Activated CD8-positive, alpha-beta memory T cell treated with anti-CD3 and anti-CD28 coated beads, Interleukin-2, amount 50 U/mL, for 24 hours (primary cell): ENCODE results near the gene SCO2.
"Not testable (repeated sequence)": the region's sequence is repeated elsewhere in the genome, so short reads cannot be mapped to it uniquely, and the experiment has no call there.

Experiments used
- DNase-seq: peaks from one replicate; pipeline ENCODE4 v3.0.0-alpha.2; 2020; ENCODE audit errors: extremely low read depth

SCO2 gene

DNA sequence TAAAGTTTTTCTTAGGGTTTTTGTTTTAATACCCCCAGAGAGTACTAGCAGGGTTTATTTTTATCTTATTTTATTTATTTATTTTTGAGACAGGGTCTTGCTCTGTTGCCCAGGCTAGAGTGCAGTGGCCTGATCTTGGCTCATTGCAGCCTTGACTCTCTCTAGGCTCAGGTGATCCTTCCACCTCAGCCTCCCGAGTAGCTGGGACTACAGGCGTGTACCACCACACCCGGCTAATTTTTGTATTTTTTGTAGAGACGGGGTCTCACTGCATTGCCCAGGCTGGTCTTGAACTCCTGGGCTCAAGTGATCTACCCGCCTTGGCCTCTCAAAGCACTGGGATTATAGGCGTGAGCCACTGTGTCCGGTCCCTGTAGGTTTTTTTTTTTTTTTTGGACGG, 5.2 kb downstream of the SCO2 start:
- DNase-seq: not testable (repeated sequence)

DNA sequence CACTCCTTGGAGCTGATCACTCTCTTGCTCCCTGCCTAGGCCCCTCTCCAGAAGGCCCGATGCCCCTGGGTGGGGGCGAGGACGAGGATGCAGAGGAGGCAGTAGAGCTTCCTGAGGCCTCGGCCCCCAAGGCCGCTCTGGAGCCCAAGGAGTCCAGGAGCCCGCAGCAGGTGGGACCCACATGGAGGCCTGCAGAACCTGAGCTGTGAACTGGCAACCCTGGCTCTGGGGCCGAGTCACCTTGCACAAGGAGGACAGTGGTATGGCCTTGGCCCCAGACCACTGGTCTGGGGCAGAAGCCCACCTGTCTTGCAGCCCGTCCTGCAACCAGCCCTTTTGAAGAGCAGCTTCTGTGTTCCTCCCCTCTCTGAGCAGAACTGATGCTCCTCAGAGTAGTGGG, 6.2 kb downstream of the SCO2 start:
- DNase-seq: no peak

DNA sequence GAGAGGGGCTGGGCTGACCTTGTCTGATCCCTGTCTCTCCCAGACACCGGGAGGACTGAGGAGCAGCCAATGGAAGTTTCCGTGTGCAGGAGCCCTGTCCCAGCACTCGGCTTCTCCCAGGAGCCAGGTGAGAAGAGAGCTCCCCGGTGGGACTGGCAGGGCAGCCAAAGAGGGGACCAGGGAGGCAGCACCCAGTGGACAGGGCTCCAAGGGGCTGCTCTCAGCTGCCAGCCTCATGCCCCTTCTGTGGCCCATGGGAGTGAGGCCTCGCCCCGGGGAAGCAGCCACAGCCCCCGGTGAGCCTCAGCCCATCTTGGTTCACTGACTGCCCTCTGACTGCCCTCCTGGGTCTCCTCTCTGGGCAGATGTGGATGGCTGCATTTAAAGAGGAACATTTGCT, 6.8 kb downstream of the SCO2 start:
- DNase-seq: no peak

DNA sequence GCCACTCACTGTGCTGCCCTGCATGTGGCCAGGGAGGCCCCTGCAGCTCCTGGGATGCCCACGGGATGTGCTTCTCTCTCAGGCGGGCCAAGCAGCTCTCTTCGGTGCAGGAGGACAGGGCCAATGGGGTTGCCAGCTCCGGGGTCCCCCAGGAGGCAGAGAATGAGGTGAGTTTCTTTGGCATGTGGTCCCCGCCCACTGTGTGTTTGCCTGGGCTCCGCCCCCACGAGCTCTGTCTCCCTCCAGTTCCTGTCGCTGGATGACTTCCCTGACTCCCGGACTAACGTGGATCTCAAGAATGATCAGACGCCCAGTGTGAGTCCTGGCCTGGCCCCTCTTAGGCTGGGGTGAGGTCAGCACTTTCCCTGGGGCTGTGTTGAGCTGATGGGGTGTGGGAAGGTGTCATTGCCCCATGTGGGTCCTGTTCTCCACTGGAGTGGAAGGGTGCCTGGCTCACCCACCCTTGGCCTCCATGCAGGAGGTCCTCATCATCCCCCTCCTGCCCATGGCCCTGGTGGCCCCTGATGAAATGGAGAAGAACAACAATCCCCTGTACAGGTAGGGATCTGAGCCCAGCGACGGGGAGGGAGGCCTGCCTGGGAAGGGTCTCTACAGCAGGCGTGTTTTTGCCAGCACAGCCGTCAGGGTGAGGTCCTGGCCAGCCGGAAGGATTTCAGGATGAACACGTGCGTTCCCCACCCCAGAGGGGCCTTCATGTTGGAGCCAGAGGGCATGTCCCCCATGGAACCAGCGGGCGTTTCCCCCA, 7.7 kb downstream of the SCO2 start:
- no peak for DNase-seq

DNA sequence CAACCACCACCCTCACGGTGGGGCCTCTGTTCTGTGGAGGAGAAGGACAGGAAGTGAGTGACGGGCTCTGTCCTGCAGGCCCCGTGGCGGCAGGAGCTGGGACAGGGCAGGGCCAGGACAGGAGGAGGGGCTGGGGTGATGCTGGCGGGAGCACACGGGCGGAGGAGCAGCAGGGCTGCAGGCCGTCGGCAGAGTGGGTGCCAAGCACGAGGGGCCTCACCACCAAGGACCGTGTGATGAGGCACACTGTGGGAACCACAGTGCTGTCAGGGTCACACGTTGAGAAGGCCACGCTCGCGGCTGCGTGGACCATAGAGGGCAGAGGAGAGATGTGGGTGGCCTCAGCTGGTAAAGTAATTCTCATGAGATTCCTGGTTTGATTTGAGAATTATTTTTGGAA, 8.5 kb downstream of the SCO2 start:
- no peak for DNase-seq

DNA sequence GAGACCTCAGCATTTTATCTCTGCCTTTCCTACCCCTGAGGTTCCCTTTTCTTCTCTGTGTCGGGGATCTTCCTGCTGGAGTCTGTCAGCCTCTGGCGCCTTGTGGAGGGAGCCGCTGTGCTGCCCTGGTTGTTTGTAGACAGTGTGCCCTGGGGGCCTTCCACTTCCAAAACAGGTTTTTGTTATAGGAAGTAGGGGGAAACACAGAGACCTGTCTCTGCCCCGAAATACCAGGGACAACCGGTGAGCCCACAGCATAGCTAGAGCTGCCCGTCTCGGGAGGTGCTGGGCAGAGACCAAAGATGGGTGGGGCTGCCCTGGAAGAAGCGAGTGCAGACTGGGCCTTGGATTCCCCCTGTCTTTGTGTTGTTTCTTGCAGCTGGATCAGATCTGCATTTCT, 9.3 kb downstream of the SCO2 start:
- no peak for DNase-seq

DNA sequence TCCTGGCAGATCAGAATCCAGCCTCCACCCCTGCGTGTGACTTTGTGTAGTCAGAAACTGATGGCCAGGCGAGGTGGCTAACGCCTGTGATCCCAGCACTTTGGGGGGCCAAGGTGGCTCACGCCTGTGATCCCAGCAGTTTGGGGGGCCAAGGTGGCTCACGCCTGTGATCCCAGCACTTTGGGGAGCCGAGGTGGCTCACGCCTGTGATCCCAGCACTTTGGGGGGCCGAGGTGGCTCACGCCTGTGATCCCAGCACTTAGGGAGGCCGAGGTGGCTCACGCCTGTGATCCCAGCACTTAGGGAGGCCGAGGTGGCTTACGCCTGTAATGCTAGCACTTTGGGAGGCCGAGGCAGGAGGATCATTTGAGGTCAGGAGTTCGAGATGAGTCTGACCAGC, 12.2 kb downstream of the SCO2 start:
- DNase-seq: no peak

DNA sequence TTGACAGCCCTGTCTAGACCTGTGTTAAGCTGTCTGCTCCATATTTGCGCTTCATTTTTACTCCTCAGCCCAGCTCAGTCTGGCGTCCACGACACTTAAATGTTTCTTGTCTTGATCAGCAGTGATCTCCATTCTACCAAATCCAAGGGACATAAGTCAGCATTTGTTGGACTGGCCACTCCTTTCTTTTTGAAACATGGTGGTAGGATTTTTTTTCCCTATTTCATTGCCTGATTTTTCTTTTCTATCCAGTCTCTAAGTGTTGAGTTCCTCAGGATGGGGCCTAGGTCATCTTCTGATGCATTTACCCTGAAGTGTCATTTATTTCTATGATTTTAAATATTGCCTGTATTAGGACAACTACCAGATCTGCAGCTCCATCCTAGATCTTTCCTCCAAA, 16.5 kb downstream of the SCO2 start:
- no peak for DNase-seq

DNA sequence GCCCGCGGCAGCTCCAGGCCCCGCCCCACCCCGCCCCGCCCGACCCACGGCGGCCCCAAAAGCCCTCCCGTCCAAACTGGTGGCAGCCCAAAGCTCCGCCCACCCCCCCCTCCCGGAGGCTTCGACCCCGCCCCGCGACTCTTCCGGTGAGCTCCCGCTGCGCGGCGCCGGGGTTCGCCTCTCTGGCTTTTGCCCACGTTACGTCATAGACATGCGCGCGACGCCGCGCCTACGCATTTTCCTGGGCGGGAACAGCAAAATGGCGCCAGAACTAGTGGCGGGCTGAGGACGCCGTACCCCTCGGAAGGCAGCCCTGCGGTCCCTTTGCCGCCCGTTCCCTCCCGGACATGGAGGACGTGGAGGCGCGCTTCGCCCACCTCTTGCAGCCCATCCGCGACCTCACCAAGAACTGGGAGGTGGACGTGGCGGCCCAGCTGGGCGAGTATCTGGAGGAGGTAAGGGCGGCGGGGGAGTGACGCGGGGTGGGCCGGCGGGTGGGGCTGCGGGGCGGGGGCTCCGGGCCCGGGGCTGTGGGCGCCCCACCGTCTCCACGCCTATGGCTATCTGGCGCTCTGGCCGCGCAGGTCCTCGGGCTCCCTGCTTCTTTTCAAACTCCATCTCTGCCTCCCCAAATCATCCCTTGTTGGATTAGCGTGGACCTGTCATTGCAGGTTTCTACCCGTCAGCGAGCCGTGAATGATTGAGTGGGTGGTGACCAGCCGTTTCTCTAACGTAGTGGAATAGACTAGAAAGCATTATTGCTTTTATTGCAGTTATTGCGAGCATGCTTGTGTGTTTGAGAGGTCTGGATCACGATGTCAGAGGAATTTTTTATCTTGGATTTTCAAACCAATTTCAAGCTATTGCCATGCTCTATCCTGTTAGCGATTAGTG, 17.2 kb downstream of the SCO2 start, which contains the start of gene NCAPH2:
Gene NCAPH2, plus strand, starts transcription at position 234 of the 894 bp plus-strand sequence. Its CDS starts 114 bp downstream, at position 348.
- DNase-seq: peak; percentile 92

DNA sequence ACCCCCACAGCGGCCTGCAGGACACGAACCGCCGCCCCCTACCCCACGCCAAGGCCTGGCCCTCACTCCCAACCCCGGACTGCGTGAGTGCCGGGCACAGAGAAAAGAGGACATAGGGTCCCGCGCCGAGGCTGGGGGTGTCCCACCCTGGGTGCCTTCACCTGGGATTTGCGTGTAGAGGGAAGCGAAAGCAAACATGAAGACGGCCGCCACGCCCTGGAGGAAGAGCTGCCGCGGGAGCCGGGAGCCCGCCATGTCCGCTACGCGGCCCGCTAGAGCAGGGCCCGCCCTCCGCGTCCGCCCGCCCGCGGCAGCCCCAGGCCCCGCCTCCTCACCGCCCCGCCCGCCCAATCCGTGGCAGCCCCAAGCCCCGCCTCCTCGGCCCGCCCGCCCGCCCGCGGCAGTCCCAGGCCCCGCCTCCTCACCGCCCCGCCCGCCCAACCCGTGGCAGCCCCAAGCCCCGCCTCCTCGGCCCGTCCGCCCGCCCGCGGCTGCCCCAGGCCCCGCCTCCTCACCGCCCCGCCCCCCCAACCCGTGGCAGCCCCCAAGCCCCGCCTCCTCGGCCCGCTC, 17.9 kb downstream of the SCO2 start, which contains the start of gene LMF2:
Gene LMF2, minus strand, starts transcription at position 282 of the 570 bp plus-strand sequence. Its CDS starts 27 bp downstream, at position 255.
- DNase-seq: peak; percentile 68

DNA sequence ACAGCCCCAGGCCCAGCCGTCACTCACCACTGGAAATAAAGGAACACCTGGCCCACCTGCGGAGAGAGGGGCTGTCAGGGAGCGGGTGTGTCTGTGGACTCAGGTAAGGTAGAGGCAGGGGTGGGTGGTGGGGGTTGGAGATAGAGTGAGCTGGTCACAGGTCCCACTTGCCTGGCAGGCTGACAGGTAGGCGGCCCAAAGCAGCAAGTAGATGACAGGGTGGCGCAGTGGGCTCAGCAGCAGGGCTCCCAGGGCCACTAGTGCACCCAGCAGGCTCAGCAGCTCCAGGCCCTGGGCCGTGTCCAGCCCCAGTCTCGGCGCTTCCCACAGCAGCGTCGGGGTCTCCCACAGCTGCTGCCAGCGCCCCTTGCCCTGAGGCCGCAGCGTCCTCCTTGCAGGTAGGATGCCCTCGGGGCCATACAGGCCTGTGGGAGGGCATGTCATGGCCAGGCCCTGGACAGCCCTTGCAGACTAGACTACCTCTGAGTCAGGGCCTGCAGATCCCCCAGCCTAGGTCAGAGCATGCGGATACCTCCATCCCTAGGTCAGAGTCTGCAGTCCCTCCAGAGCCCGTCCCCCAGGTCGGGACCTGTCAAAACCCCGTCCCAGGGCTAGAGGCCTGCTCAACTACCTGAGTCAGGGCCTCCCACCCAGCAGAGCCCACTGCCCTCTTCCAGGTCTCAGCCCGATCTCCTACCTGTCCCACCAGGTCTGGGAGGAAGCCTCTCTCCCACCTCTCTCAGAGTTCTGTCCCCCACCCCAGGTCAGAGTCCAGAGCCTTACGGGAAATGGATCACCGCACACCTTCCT, 18.6 kb downstream of the SCO2 start:
- DNase-seq: no peak

DNA sequence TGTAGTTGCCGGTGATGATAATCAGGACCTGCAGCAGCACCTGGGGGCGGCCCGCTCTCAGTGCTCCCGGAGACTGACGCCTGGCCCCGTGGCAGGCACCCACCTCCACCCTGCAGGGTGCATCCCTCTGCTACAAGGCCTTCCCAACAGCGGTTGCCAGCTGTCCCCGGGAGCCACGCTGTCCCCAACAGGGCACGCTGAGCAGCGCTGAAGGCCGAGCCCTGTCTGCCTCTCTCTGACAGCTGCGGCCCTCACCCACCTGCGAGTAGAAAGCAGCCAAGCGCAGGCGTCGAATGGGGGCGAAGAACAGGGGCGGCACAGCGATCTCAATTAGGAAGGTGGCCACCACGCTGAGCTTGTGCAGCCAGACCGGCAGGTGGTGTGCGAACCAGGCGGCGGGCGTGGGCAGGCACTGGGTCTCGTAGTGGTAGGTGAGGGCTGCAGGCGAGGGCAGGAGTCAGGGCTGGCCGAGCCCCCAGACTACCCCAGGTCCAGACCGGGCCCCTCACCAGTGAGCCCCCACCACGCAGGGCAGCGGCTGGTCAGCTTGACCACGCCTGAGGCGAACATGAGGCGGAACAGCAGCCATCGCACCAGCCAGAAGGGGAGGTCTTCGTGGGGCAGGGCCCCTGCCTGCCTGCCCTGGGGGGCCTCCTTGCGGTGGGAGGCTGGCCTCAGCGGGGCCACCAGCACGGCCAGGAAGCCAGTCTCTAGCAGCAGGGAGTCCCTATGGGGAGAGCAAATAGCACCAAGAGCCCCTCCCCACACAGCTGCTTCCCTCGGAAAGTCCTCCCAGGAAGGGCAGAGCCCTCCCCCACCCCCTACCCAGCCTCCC, 19.4 kb downstream of the SCO2 start:
- DNase-seq: no peak

DNA sequence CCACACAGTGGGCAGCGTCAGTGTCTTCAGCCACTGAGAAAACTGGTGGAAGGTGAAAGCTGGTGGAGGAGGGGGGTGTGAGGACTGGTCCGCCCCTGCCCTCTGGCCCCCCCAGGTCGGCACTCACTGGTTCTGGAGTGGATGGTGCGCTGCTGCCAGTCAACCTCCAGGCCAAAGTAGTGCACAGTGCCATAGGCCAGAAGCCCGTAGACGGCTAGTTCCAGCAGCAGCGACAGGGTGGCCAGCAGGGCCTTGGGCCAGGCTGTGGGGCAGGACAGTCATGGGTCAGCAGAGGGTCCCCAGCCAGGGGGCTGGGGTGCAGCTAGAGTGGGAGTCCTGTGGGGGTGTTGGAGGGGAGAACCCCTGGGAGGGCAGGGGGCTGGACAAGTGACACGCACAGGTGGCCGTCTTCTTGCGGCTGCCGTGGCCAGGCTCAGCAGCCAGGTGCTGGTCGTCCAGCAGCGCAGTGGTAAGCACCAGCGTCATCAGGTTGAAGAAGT, 20.1 kb downstream of the SCO2 start:
- DNase-seq: no peak

DNA sequence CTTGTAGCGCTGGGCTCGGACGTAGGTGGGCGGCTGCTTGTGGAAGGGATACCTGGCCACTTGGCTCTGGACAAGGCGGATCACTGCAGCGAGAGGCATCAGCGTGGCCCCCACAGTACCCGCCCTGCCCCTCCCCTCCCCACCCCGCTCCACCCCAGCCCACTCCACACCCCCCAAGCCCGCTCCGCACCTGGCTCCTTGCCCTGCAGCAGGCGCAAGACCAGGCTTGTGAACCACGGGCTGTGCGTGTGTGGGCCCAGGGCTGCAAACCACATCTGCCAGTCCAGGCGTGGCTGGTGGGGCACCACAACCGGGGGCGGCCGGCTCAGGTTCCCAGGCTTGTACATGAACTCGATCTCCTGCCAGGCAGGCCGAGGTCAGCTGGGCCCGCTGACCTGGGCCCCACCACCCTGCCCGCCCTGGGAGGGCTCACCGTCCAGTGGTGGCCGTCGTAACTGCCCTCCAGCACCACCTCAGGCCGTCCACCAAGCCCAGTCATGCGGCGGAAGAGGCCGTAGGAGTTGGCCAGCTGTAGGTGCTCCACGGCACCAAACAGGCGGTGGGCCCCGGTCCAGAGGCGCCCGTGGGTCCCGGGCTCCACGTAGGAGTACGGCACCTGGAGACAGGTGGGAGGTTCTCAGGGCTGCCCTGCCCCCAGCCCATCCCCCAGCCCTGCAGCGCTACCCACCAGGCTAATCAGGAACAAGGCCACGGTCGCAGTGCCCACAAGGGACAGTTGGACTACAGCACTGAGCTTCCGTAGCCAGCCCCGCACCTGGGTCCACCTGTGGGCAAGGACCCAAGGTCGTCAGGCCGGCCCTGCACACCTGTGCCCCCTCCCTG, 20.8 kb downstream of the SCO2 start:
- DNase-seq: no peak

DNA sequence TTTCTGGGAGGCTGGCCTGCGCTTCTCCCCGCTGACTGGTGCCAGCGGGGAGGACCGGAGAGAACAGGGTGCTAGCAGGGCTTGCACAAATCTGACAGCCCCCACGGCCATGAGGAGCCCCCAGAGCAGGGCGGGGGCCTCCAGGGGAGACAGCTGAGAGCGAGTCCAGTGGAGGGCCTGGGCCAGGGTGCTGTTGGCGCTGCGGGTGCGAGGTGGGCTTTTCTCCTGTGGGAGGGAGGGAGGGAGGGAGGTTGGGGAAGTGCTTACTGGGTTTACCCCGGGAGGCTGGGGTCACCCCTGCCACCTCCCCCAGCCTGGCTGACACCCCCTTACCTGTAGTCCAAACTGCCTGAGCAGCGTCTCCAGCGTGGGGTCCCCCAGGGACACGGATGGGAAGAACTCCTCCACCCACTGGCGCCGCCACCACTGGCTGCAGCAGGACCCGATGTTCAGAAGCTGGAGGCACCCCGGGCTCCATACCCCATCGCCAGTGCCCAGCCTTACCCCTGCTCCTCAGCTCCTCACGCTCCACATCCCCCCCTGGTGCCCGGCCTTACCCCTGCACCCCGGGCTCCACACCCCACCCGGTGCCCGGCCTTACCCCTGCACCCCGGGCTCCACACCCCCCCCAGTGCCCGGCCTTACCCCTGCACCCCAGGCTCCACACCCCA, 21.8 kb downstream of the SCO2 start:
- DNase-seq: no peak

DNA sequence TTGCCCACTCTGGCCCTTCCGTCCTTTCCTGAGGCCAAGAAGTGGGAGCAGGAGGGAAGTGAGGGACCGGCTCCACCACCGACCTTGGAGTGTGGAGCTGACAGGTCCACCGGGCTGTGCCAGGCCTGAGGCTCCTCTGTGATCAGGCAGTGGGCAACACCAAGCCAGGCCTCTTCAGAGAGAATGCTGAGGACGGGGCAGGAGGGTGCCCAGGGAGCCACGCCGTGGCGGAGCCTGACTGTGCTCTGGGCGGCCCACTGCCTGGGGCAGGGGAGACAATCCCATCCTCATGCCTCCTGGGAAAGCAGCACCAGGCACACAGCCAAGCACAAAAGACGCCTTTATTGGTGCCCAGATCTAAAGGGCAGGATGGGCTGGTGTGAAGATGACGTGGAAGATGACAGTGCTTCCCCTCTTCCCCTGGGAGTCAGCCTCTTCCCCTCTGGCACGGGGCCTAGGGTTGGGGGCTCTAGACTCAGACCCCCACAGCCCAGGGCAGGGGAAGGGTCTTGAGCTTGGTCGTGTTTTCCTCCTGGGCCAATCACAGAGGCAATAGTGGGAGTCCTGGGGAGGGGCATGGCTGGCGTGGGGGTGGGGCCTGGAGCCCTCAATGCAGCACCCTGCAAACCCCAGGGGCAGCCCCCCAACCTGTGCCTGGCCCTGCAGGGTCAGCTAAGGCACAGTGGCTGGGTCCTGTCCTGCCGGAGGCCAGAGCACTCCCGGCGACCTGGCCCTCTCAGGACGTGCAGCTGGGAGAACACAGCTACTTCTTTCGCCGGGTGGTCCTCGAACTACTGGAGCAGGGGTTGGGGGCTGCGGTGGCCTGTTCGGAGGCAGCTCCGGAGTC, 22.5 kb downstream of the SCO2 start:
- DNase-seq: no peak

DNA sequence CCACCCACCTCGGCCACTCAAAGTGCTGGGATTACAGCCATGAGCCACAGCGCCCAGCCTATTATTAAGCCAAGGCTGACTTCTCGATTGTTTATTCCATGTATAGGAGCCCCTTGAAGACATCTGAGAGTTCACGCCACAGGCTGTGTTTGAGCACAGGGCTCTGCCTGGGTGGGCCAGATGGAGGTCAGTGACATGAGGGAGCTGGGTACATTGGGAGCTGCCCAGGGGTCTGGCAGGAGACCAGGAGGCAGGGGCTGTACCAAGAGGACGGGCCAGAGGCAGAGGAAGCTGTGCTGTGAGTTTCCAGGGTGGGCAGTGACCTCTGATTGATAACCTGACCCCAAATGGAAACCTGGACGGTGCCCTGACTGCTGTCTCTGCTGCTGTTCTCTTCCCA, 23.3 kb downstream of the SCO2 start:
- DNase-seq: no peak

DNA sequence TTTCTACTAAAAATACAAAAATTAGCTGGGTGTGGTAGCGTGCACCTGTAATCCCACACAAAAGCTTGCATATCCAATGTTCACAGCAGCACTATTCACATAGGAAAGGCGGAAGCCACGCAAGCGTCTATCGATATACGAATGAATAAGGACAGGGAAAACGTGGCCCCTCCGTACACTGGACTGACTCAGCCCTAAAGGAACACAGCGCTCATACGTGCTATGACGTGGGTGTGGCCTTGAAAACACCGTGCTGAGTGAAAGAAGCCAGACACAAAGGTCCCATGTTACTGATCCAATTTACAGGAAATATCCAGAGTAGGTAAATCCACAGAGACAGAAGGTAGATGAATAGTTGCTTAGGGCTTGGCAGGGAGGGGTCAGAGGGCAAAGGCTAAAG, 24.9 kb downstream of the SCO2 start:
- no peak for DNase-seq
